Endothelial cell of umbilical vein (primary cell): ENCODE results near the gene CLDN5. TPM values are rescaled to one million over a fixed set of nuclear protein-coding genes. Genes with fewer than 3 reads are reported as not detected.

Experiments
- BruUV-seq: library from RNA; stranded (reverse); fragments of 400-500 nt; replicated peaks from 2 replicates; lab custom pipeline; 2021; lab: Mats Ljungman, UMichigan
- CTCF ChIA-PET: fragments of 300-600, 350-600 bp; sonication (Branson Sonifier 250); formaldehyde crosslinking; loops from one replicate; lab custom pipeline; 2021; ENCODE audit warnings: antibody characterized with exemption, inconsistent platforms; lab: Charles Lee
- POLR2A ChIA-PET: fragments of 300-600, 350-600 bp; sonication (Branson Sonifier 250); formaldehyde crosslinking; loops from one replicate; lab custom pipeline; 2021; ENCODE audit warnings: antibody characterized with exemption, inconsistent platforms; lab: Charles Lee
- DNase-seq: peaks from one replicate; pipeline ENCODE4 v3.0.0-alpha.2; 2011; ENCODE audit warnings: low read depth, low spot score
- FAIRE-seq: peaks from 2 replicates; lab custom pipeline; 2011; peaks lifted over from hg19 to GRCh38; lab: Jason Lieb, UNC
- H2AFZ ChIP-seq: 2 replicates; pipeline ENCODE4 v1.6.0; 2012; ENCODE audit warnings: low read depth, low read length, control low read depth, inconsistent platforms
- H3K27ac ChIP-seq: 2 replicates; pipeline ENCODE4 v1.5.1; 2011; ENCODE audit warnings: low read depth, mild to moderate bottlenecking, control low read depth, low read length, moderate library complexity; ENCODE audit not compliant: insufficient read depth
- H3K27me3 ChIP-seq, 2 experiments: 2 replicates each; pipeline versions ENCODE4 v1.6.0 to v1.6.1; 2011; ENCODE audit warnings: low read length in 2 of 2, mixed read lengths in 1 of 2; ENCODE audit not compliant: control insufficient read depth in 2 of 2, insufficient read depth in 2 of 2
- H3K36me3 ChIP-seq, 2 experiments: 2 replicates in 1 of 2; 3 replicates in 1 of 2; pipeline ENCODE4 v1.5.1; 2011; ENCODE audit warnings: low read length in 2 of 2, mild to moderate bottlenecking in 1 of 2, moderate library complexity in 1 of 2; ENCODE audit not compliant: control insufficient read depth in 2 of 2, insufficient read depth in 2 of 2; ENCODE audit errors: extremely low read depth in 1 of 2
- H3K4me1 ChIP-seq: 3 replicates; pipeline ENCODE4 v1.5.1; 2011; ENCODE audit warnings: mild to moderate bottlenecking, low read length; ENCODE audit not compliant: control insufficient read depth, insufficient read depth; ENCODE audit errors: extremely low read depth
- H3K4me2 ChIP-seq: 2 replicates; pipeline ENCODE4 v1.6.1; 2011; ENCODE audit warnings: low read length, control low read depth, mixed read lengths; ENCODE audit not compliant: insufficient read depth
- H3K4me3 ChIP-seq, 3 experiments: fragments of 200-600 bp in 1 of 3; sonication (generic), shearing (Covaris generic) in 1 of 3; replicated peaks in 1 of 3; 2 replicates each; pipeline ENCODE4 v1.5.1; 2011 to 2016; ENCODE audit warnings: control low read depth in 3 of 3, low read length in 3 of 3, mild to moderate bottlenecking in 2 of 3, inconsistent platforms in 1 of 3, low read depth in 1 of 3, moderate library complexity in 1 of 3; ENCODE audit not compliant: insufficient read depth in 1 of 3
- H3K79me2 ChIP-seq: 2 replicates; pipeline ENCODE4 v1.6.0; 2012; ENCODE audit warnings: low read length, inconsistent platforms; ENCODE audit not compliant: control insufficient read depth, insufficient read depth
- H3K9ac ChIP-seq: replicated peaks from 2 replicates; pipeline ENCODE3; 2011; ENCODE audit warnings: low read length, control low read depth; ENCODE audit not compliant: insufficient read depth; ENCODE audit errors: extremely low read depth
- H3K9me1 ChIP-seq: replicated peaks from 3 replicates; pipeline ENCODE4 v1.6.0; 2011; ENCODE audit warnings: mild to moderate bottlenecking, low read length; ENCODE audit not compliant: control insufficient read depth, insufficient read depth; ENCODE audit errors: extremely low read depth
- H3K9me3 ChIP-seq: replicated peaks from 2 replicates; pipeline ENCODE4 v1.5.1; 2012; ENCODE audit warnings: low read length, inconsistent platforms; ENCODE audit not compliant: control insufficient read depth, insufficient read depth
- H4K20me1 ChIP-seq: replicated peaks from 2 replicates; pipeline ENCODE3; 2011; ENCODE audit warnings: mild to moderate bottlenecking, low read length; ENCODE audit not compliant: control insufficient read depth, insufficient read depth; ENCODE audit errors: extremely low read depth
- CTCF ChIP-seq, 2 donors: IDR thresholded peaks; 1 replicate in 1 of 2; 2 replicates in 1 of 2; pipeline ENCODE4 v1.5.1; 2011; ENCODE audit warnings: low read length in 2 of 2, mild to moderate bottlenecking in 2 of 2, moderate library complexity in 2 of 2, control low read depth in 1 of 2, inconsistent platforms in 1 of 2, low read depth in 1 of 2; ENCODE audit not compliant: insufficient read depth in 1 of 2; ENCODE audit errors: extremely low read depth in 1 of 2
- EZH2 ChIP-seq: IDR thresholded peaks from 2 replicates; pipeline ENCODE4 v1.6.1; 2012; ENCODE audit warnings: borderline replicate concordance, low read depth, mild to moderate bottlenecking, moderate library complexity, low read length, inconsistent platforms; ENCODE audit not compliant: severe bottlenecking
- FOS ChIP-seq: IDR thresholded peaks from 2 replicates; pipeline ENCODE4 v1.6.1; 2011; ENCODE audit warnings: mild to moderate bottlenecking, low read length, moderate library complexity, borderline replicate concordance; ENCODE audit not compliant: insufficient read depth
- GATA2 ChIP-seq: IDR thresholded peaks from 2 replicates; pipeline ENCODE4 v1.7.0; 2011; ENCODE audit warnings: low read depth, mild to moderate bottlenecking, moderate library complexity, mixed read lengths, low read length; ENCODE audit not compliant: insufficient read length, insufficient read depth
- JUN ChIP-seq: IDR thresholded peaks from 2 replicates; pipeline ENCODE4 v1.6.1; 2011; ENCODE audit warnings: borderline replicate concordance, low read depth; ENCODE audit not compliant: insufficient read length, insufficient read depth
- MAX ChIP-seq: IDR thresholded peaks from 2 replicates; pipeline ENCODE4 v1.6.1; 2011; ENCODE audit not compliant: insufficient read depth, insufficient read length
- MYC ChIP-seq: IDR thresholded peaks from one replicate; pipeline ENCODE4 v1.6.1; 2011; ENCODE audit warnings: mild to moderate bottlenecking, low read depth, low read length
- POLR2A ChIP-seq: IDR thresholded peaks from 2 replicates; pipeline ENCODE4 v1.6.1; 2012; ENCODE audit warnings: low read depth, mild to moderate bottlenecking, control low read depth, low read length
- POLR2AphosphoS5 ChIP-seq: IDR thresholded peaks from 2 replicates; pipeline ENCODE4 v1.6.1; 2012; ENCODE audit warnings: low read depth, mild to moderate bottlenecking, control low read depth, low read length, moderate library complexity; ENCODE audit not compliant: insufficient read depth
- dilution Hi-C: fragments of 300-500 bp; cut with MboI; formaldehyde crosslinking; loops from one replicate; pipeline ENCODE4 v1.15.0; 2019; ENCODE audit warnings: low sequenced_read_pairs; ENCODE audit not compliant: extremely low pct_ligation_motif_present
- intact Hi-C: fragments of 100-400 bp; cut with micrococcal nuclease; formaldehyde crosslinking; loops from one replicate; pipeline ENCODE4 v1.10.0; 2022
- polyA plus RNA-seq, 4 experiments: library from polyadenylated mRNA; depleted of rRNA in 3 of 4; stranded (reverse) in 3 of 4; unstranded in 1 of 4; fragments of >200 nt; gene quantifications; 2 replicates each; pipeline versions ENCODE4 v1.2.1 to v1.2.3, GENCODE V29; 2011 to 2012; ENCODE audit warnings: missing spikeins in 1 of 4
- total RNA-seq: library from RNA; stranded (reverse); gene quantifications from 2 replicates; pipeline ENCODE4 v1.2.3, GENCODE V29; 2021

Gene CLDN5
- total and polyA plus RNA-seq, 2 donors (not counting 3 experiments of a cell fraction or from before 2014, with no cell fraction given), result 198 to 252 TPM

- no peak for FAIRE-seq
- Histone ChIP-seq H3K9me3 (no peaks in the 10 kb centered on the region), H3K9ac (no peak overlapping the region), H3K4me2 (no peak overlapping the region), H3K4me1 (no peaks in the 10 kb centered on the region), H3K4me3 (no peak overlapping the region), H4K20me1 (no peaks in the 10 kb centered on the region), H3K9me1 (no peaks in the 10 kb centered on the region), H3K79me2 (no peaks in the 10 kb centered on the region), H3K27ac (no peak overlapping the region), H3K27me3 (no peaks in the 10 kb centered on the region), H2AFZ (peak overlapping the region; percentile 5), H3K36me3 (no peaks in the 10 kb centered on the region)
- no peak for DNase-seq
- POLR2A ChIA-PET, result interaction anchor here (0.6 kb wide), 1 partner anchor 12 kb away, joined by 3 read pairs; no protein-coding TSS in a partner anchor
- dilution Hi-C loops (no loop called here), intact Hi-C loops (no loop called here)
- TF ChIP-seq JUN (no peak), MYC (no peak)
- no TSS peak for BruUV-seq
- CTCF ChIA-PET, result interaction anchor here (1.1 to 1.2 kb wide), 2 partner anchors 22 to 85 kb away, joined by 3 read pairs; no protein-coding TSS in a partner anchor
These were observed 19.9 kb upstream of the CLDN5 start for GRCh38 chr22:19543970-19544708.

GRCh38 chr22:19540394-19540793, 16.2 kb upstream of the CLDN5 start:
- Histone ChIP-seq H3K36me3 (no peaks in the 10 kb centered on the region), H3K4me1 (peaks cover 11% of the 10 kb centered on the region), H2AFZ (no peak overlapping the region), H3K9me3 (no peaks in the 10 kb centered on the region), H3K27me3 (no peaks in the 10 kb centered on the region), H3K4me2 (no peak overlapping the region), H3K27ac (no peak overlapping the region), H3K4me3 (no peak overlapping the region), H4K20me1 (no peaks in the 10 kb centered on the region), H3K9ac (no peak overlapping the region), H3K9me1 (no peaks in the 10 kb centered on the region), H3K79me2 (no peaks in the 10 kb centered on the region)
- TF ChIP-seq POLR2AphosphoS5 (no peak), EZH2 (no peak), MYC (no peak), CTCF (IDR thresholded peaks at IDR 0.05; ENCODE audit: extremely low read depth in 1 of 2, insufficient read depth in 1 of 2, low read depth in 1 of 2, low read length in 2 of 2) (no peak), POLR2A (no peak), MAX (no peak), GATA2 (no peak), FOS (no peak), JUN (no peak)
- dilution Hi-C loops, result no loop called here
- FAIRE-seq (no peak), DNase-seq (no peak)
- CTCF ChIA-PET, result interaction anchor here (0.6 to 1.5 kb wide), 3 partner anchors 14 to 20 kb away, joined by 3 to 5 read pairs (median 3); no protein-coding TSS in a partner anchor
- POLR2A ChIA-PET, result no interaction called here
- intact Hi-C loops, result no loop called here
- BruUV-seq, result no TSS peak
